CD4-positive, alpha-beta memory T cell (primary cell): Measurements from ENCODE around the gene HSPH1. TPM values are rescaled to one million over a fixed set of nuclear protein-coding genes. Genes with fewer than 3 reads are reported as not detected.
"Not testable (repeated sequence)": the region's sequence is repeated elsewhere in the genome, so short reads cannot be mapped to it uniquely, and the experiment has no call there.

Experiments
- CTCF ChIA-PET: fragments of 350-600 bp; sonication (Branson Sonifier 250); formaldehyde crosslinking; loops from one replicate; lab custom pipeline; 2021; ENCODE audit warnings: inconsistent platforms; ENCODE audit not compliant: partially characterized antibody; lab: Charles Lee
- POLR2A ChIA-PET: fragments of 350-600 bp; sonication (Branson Sonifier 250); formaldehyde crosslinking; loops from one replicate; lab custom pipeline; 2021; ENCODE audit not compliant: partially characterized antibody; lab: Charles Lee
- DNase-seq, 5 donors: peaks; one replicate each; pipeline versions ENCODE4 v3.0.0 to v3.0.0-alpha.2; 2020 to 2022; ENCODE audit warnings: mixed read lengths in 1 of 5
- H3K27ac ChIP-seq: one replicate; pipeline ENCODE4 v1.7.0; 2013; ENCODE audit warnings: low read depth, low read length
- H3K27me3 ChIP-seq: 2 replicates; pipeline ENCODE4 v1.7.0; 2013; ENCODE audit warnings: mild to moderate bottlenecking, low read length, moderate library complexity; ENCODE audit not compliant: insufficient read depth
- H3K36me3 ChIP-seq: 2 replicates; pipeline ENCODE4 v1.7.0; 2013; ENCODE audit warnings: mild to moderate bottlenecking, low read length, moderate library complexity; ENCODE audit not compliant: insufficient read depth
- H3K4me1 ChIP-seq: 2 replicates; pipeline ENCODE4 v1.7.0; 2013; ENCODE audit warnings: mild to moderate bottlenecking, low read length, moderate library complexity; ENCODE audit not compliant: insufficient read depth
- H3K4me3 ChIP-seq, 2 donors: one replicate each; pipeline ENCODE4 v1.7.0; 2013; ENCODE audit warnings: low read length in 2 of 2, mild to moderate bottlenecking in 1 of 2
- H3K9me3 ChIP-seq, 2 donors: one replicate each; pipeline ENCODE4 v1.7.0; 2013; ENCODE audit warnings: low read length in 2 of 2, control low read depth in 1 of 2; ENCODE audit not compliant: control insufficient read depth in 1 of 2
- H3K27ac Mint-ChIP-seq, 7 donors: one replicate each; pipeline ENCODE4 v1.8.0; 2020 to 2021; ENCODE audit warnings: mixed read lengths in 7 of 7, mild to moderate bottlenecking in 6 of 7, inconsistent platforms in 3 of 7, moderate library complexity in 3 of 7
- H3K27me3 Mint-ChIP-seq, 2 donors: one replicate each; pipeline ENCODE4 v1.8.0; 2020 to 2021; ENCODE audit warnings: mixed read lengths in 2 of 2
- H3K36me3 Mint-ChIP-seq, 2 donors: one replicate each; pipeline ENCODE4 v1.8.0; 2020 to 2021; ENCODE audit warnings: mixed read lengths in 2 of 2, inconsistent platforms in 1 of 2, mild to moderate bottlenecking in 1 of 2
- H3K4me1 Mint-ChIP-seq, 4 donors: one replicate each; pipeline ENCODE4 v1.8.0; 2020 to 2021; ENCODE audit warnings: mixed read lengths in 4 of 4, mild to moderate bottlenecking in 1 of 4
- H3K4me3 Mint-ChIP-seq, 8 donors: one replicate each; pipeline ENCODE4 v1.8.0; 2020 to 2021; ENCODE audit warnings: mixed read lengths in 8 of 8, mild to moderate bottlenecking in 7 of 8, moderate library complexity in 6 of 8, inconsistent platforms in 3 of 8
- H3K9me3 Mint-ChIP-seq, 8 donors: one replicate each; pipeline ENCODE4 v1.8.0; 2020 to 2021; ENCODE audit warnings: mixed read lengths in 8 of 8, mild to moderate bottlenecking in 5 of 8, inconsistent platforms in 3 of 8, moderate library complexity in 1 of 8
- intact Hi-C: fragments of 100-400 bp; cut with micrococcal nuclease; formaldehyde crosslinking; loops from one replicate; pipeline ENCODE4 v1.15.1; 2023
- polyA plus RNA-seq, 2 donors: library from polyadenylated mRNA; unstranded; fragments of 300-500 nt; fragmentation: Illumina TruSeq; gene quantifications; one replicate each; pipeline ENCODE4 v1.2.3, GENCODE V29; 2021
- total RNA-seq, 2 experiments: library from RNA; stranded (reverse); gene quantifications; one replicate each; pipeline ENCODE4 v1.2.3, GENCODE V29; 2021

Gene HSPH1
- total and polyA plus RNA-seq, 4 experiments from 2014 or later: 39.9 to 75.5 (median 58.6) TPM

DNA sequence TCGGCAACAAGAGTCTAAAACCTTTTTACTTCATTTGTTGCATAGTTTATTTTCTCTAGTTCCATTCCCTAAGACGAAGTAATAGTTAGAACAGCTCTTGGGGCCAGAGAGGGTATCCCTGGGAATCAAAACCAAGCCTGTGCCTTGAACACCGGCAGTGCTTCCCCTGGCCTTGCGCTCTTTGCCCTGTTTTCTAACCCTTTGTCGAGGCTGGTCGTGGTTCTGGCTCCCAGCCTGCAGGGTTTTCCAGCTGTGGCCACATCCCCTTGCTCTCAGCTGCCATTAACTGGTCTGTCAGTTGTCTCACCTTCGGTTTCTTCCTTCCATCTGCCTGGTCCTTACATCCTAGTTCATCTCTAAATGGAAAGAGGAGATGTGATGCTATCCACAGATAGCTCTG lies 61.0 kb downstream of the HSPH1 start:
- intact Hi-C loops: no loop called here
- ChIA-PET POLR2A (no interaction called here), CTCF (no interaction called here)
- no peaks in the 10 kb centered on the region for H3K4me1 ChIP-seq
- peaks cover 0 to 2% (median 0%) of the 10 kb centered on the region in 8 donors for H3K9me3 Mint-ChIP-seq
- H3K27me3 Mint-ChIP-seq: peaks cover 18 to 23% of the 10 kb centered on the region in 2 donors
- no peaks in the 10 kb centered on the region for H3K4me1 Mint-ChIP-seq
- no peaks in the 10 kb centered on the region for H3K36me3 Mint-ChIP-seq
- no peak overlapping the region for H3K27ac Mint-ChIP-seq
- no peaks in the 10 kb centered on the region for H3K27me3 ChIP-seq
- no peaks in the 10 kb centered on the region for H3K36me3 ChIP-seq
- H3K4me3 ChIP-seq: no peak overlapping the region
- no peak overlapping the region for H3K27ac ChIP-seq
- no peaks in the 10 kb centered on the region for H3K9me3 ChIP-seq
- DNase-seq: no peak
- no peak overlapping the region for H3K4me3 Mint-ChIP-seq

DNA sequence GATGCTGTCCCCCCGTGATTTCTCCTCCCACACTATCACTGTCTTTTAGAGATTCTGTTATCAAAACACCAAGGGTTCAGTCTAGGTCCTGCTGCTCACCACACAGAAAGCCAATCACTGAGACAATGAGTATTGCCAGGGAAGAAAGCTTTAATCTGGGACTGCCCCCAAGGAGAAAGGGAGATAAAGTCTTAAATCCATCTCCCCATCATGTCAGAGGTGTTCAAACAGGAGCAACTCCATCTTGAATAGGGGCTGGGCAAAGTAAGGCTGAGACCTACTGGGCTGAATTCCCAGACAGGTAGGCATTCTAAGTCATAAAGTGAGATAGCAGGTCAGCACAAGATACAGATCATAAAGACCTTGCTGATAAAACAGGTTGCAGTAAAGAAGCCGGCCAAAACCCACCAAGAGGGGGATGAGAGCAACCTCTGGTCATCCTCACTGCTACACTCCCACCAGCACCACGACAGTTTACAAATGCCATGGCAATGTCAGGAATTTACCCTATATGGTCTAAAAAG lies 63.7 kb downstream of the HSPH1 start:
- H3K4me1 Mint-ChIP-seq, POLR2A ChIA-PET, H3K4me3 Mint-ChIP-seq, intact Hi-C loops, H3K9me3 ChIP-seq, H3K27ac Mint-ChIP-seq, H3K27ac ChIP-seq, H3K9me3 Mint-ChIP-seq, H3K4me1 ChIP-seq, H3K36me3 ChIP-seq, H3K36me3 Mint-ChIP-seq, H3K27me3 ChIP-seq, H3K4me3 ChIP-seq, CTCF ChIA-PET, DNase-seq: not testable (repeated sequence)
- H3K27me3 Mint-ChIP-seq: peaks cover 18 to 30% of the 10 kb centered on the region in 2 donors

DNA sequence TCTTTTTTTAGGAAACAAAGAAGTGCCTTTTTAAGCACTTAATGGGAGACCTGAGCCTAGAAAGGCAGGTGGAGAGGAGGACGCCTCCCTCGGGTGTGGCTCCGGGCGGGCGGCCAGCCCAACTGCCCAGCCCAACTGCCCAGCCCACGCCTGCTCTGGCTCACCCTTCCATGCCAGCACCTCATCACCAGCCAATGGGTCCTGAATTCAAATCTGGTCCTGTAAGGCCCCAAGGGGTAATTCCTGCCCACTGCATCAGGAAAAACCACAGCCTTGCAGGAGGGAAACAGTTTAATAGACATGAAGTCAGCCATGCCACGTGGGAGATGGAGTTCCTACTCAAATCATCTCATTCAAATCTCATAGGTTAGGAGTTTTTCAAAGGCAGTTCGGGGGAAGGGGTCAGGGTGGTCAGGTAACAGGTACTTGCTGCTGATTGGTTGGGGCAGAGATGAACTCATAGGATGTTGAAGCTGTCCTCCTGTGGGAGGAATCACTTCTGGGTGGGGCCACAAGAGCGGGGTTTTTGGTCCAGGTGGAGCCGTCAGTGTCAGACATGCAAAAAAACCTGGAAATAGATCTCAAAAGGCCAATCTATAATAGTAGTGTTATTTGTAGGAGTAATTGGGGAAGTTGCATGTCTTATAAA lies 64.9 kb downstream of the HSPH1 start:
- POLR2A ChIA-PET: no interaction called here
- Mint-ChIP-seq H3K9me3 (peaks cover 0 to 2% (median 0%) of the 10 kb centered on the region in 8 donors), H3K4me1 (no peaks in the 10 kb centered on the region), H3K4me3 (no peak overlapping the region), H3K36me3 (no peaks in the 10 kb centered on the region), H3K27ac (no peak overlapping the region), H3K27me3 (peaks cover 16 to 26% of the 10 kb centered on the region in 2 donors)
- no peak overlapping the region for H3K4me3 ChIP-seq
- CTCF ChIA-PET: no interaction called here
- DNase-seq: no peak
- no peaks in the 10 kb centered on the region for H3K9me3 ChIP-seq
- no peaks in the 10 kb centered on the region for H3K36me3 ChIP-seq
- intact Hi-C loops: no loop called here
- no peak overlapping the region for H3K27ac ChIP-seq
- H3K4me1 ChIP-seq: no peaks in the 10 kb centered on the region
- H3K27me3 ChIP-seq: no peaks in the 10 kb centered on the region

DNA sequence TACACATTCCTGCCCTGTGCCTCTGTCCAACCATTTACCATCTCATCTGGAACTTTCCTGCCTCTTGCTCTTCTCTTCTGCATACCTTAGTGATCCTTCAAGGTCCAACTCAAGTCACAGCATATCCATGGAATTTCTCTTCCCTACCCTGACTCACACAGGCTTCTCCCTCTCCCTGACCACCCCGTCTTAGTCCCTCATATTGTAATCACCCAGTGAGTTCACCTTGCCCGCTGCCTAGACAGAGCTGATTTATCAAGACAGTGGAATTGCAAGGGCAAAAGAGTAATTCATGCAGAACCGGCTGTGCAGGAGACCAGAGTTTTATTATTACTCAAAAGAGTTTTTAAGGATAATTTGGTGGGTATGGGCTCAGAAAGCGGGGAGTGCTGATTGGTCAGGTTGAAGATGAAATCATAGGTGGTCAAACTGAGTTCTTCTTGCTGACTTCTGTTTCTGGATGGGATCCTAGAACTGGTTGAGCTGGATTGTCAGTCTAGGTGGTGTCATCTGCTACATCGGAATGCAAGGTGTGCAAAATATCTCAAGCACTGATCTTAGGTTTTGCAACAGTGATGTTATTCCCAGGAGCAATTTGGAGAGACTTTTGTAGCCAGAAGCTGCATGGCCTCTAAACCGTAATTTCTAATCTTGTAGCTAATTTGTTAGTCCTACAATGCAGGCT lies 67.2 kb downstream of the HSPH1 start:
- Mint-ChIP-seq H3K27me3 (peaks cover 11 to 22% of the 10 kb centered on the region in 2 donors), H3K36me3 (no peaks in the 10 kb centered on the region), H3K4me1 (peaks cover 0 to 5% (median under 1%) of the 10 kb centered on the region in 4 donors), H3K9me3 (peaks cover 0 to 2% (median 0%) of the 10 kb centered on the region in 8 donors), H3K27ac (no peak overlapping the region), H3K4me3 (no peak overlapping the region)
- no peak overlapping the region for H3K27ac ChIP-seq
- H3K4me1 ChIP-seq: no peaks in the 10 kb centered on the region
- no peaks in the 10 kb centered on the region for H3K36me3 ChIP-seq
- ChIA-PET POLR2A (no interaction called here), CTCF (no interaction called here)
- no peak overlapping the region for H3K4me3 ChIP-seq
- no peaks in the 10 kb centered on the region for H3K27me3 ChIP-seq
- DNase-seq: no peak
- no peaks in the 10 kb centered on the region for H3K9me3 ChIP-seq
- intact Hi-C loops: no loop called here

DNA sequence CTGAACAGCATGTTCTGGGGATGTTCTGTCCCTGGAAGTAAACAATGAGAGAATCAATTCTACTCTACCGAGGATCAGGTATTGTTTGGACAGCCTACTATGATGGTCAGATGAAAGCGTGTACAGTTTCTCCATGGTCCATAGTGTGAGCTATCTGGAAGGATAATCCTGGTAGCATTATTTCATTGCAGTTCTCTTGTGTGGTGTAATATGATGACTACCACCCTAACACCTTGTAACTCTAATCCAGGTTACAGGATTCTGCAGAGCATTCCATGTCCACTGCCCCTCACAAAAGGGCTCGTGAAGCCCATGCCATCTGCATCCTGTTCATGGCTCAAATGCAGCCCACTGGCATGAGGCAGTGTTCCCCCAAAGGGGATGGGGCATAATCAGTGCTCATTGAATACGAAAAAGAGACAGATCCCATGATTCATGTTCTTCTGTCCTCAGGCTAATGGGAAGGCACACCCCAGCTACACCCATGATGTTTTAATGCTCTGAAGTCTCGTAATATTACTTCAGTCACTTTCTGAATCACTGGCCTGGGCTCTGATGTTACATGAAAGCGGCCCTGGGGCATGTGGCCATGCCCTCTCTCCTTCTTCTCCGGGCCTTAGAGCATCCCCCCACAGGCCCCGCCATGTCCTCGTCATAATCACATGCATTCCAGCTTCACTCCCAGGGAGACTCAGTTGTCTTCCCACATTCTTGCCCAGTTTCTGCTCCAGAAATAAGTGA lies 68.4 kb downstream of the HSPH1 start:
- Histone ChIP-seq H3K4me1 (no peaks in the 10 kb centered on the region), H3K27ac (no peak overlapping the region), H3K36me3 (no peaks in the 10 kb centered on the region), H3K9me3 (no peaks in the 10 kb centered on the region), H3K27me3 (no peaks in the 10 kb centered on the region), H3K4me3 (no peak overlapping the region)
- POLR2A ChIA-PET: no interaction called here
- Mint-ChIP-seq H3K36me3 (no peaks in the 10 kb centered on the region), H3K4me3 (no peak overlapping the region), H3K9me3 (peaks cover 0 to 2% (median 0%) of the 10 kb centered on the region in 8 donors), H3K27me3 (peaks cover 7 to 17% of the 10 kb centered on the region in 2 donors), H3K27ac (no peak overlapping the region), H3K4me1 (peaks cover 0 to 5% (median under 1%) of the 10 kb centered on the region in 4 donors)
- intact Hi-C loops: no loop called here
- no peak for DNase-seq
- CTCF ChIA-PET: interaction anchor here (0.8 to 1.2 kb wide), 2 partner anchors 8 to 10 kb away, joined by 3 read pairs; no protein-coding TSS in a partner anchor

DNA sequence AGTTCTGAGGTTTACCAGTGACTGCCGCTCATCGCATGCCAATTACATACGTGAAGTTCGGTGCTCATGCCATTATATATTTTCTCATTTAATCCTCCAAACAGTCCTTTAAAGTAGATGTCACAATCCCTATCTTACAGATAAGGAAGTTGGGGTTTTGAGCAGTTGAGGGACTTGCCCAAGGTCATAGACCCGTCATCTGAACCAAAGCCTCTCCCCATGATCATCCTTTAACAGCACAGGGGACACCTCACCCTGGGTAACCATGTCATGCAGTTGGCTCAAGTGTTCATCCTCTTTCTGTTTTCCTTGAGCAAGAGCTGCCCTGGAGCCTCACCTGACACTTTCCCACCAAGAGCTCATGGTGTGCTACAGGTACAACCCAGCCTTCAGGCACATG lies 69.1 kb downstream of the HSPH1 start:
- Histone ChIP-seq H3K4me1 (no peaks in the 10 kb centered on the region), H3K36me3 (no peaks in the 10 kb centered on the region), H3K9me3 (no peaks in the 10 kb centered on the region), H3K4me3 (no peak overlapping the region), H3K27me3 (no peaks in the 10 kb centered on the region), H3K27ac (no peak overlapping the region)
- H3K27ac Mint-ChIP-seq: no peak overlapping the region
- H3K4me3 Mint-ChIP-seq: no peak overlapping the region
- CTCF ChIA-PET: interaction anchor here (1.2 kb wide), 1 partner anchor 9 kb away, joined by 3 read pairs; no protein-coding TSS in a partner anchor
- POLR2A ChIA-PET: no interaction called here
- no peaks in the 10 kb centered on the region for H3K36me3 Mint-ChIP-seq
- H3K4me1 Mint-ChIP-seq: peaks cover 0 to 5% (median under 1%) of the 10 kb centered on the region in 4 donors
- intact Hi-C loops: no loop called here
- DNase-seq: no peak
- H3K9me3 Mint-ChIP-seq: peaks cover 0 to 2% (median 0%) of the 10 kb centered on the region in 8 donors
- peaks cover 6 to 13% of the 10 kb centered on the region in 2 donors for H3K27me3 Mint-ChIP-seq
